Measurements from ENCODE around the gene STK39.

Gene STK39

GRCh38 chr2:168059758-168060157 is 187.6 kb downstream of the STK39 start:
- Mint-ChIP-seq H3K27me3 (ENCODE audit: low read depth) (no peaks in the 10 kb centered on the region), H3K4me1 (peaks cover 16% of the 10 kb centered on the region), H3K27ac (no peak overlapping the region), H3K9me3 (no peaks in the 10 kb centered on the region), H3K36me3 (ENCODE audit: low read depth) (peaks cover 40% of the 10 kb centered on the region), H3K4me3 (no peak overlapping the region)
- TF ChIP-seq CTCF (IDR thresholded peaks at IDR 0.05; ENCODE audit: unreplicated experiment in 3 of 3), result no peak

GRCh38 chr2:168058675-168059074 is 188.7 kb downstream of the STK39 start:
- H3K9me3 Mint-ChIP-seq, result no peaks in the 10 kb centered on the region
- TF ChIP-seq CTCF (IDR thresholded peaks at IDR 0.05; ENCODE audit: unreplicated experiment in 3 of 3), result no peak
- H3K27me3 Mint-ChIP-seq (ENCODE audit: low read depth), result no peaks in the 10 kb centered on the region
- peaks cover 32% of the 10 kb centered on the region for H3K36me3 Mint-ChIP-seq (ENCODE audit: low read depth)
- no peak overlapping the region for H3K27ac Mint-ChIP-seq
- peaks cover 16% of the 10 kb centered on the region for H3K4me1 Mint-ChIP-seq
- H3K4me3 Mint-ChIP-seq, result no peak overlapping the region

- H3K27ac Mint-ChIP-seq, result no peak overlapping the region
- TF ChIP-seq CTCF (IDR thresholded peaks at IDR 0.05; ENCODE audit: unreplicated experiment in 3 of 3), result no peak
- peaks cover 11% of the 10 kb centered on the region for H3K36me3 Mint-ChIP-seq (ENCODE audit: low read depth)
- H3K4me3 Mint-ChIP-seq, result no peak overlapping the region
- no peaks in the 10 kb centered on the region for H3K27me3 Mint-ChIP-seq (ENCODE audit: low read depth)
- no peaks in the 10 kb centered on the region for H3K9me3 Mint-ChIP-seq
- peaks cover 6% of the 10 kb centered on the region for H3K4me1 Mint-ChIP-seq
Measured at GRCh38 chr2:168056242-168056787, 191.1 kb downstream of the STK39 start.

- Mint-ChIP-seq H3K4me3 (no peak overlapping the region), H3K4me1 (peaks cover 4% of the 10 kb centered on the region), H3K27me3 (ENCODE audit: low read depth) (no peaks in the 10 kb centered on the region), H3K9me3 (no peaks in the 10 kb centered on the region), H3K36me3 (ENCODE audit: low read depth) (peaks cover 2% of the 10 kb centered on the region), H3K27ac (peak overlapping the region in 2 of 3 experiments; percentile 26 to 47)
- TF ChIP-seq CTCF (IDR thresholded peaks at IDR 0.05; ENCODE audit: unreplicated experiment in 3 of 3), result no peak
Measured at GRCh38 chr2:168054657-168055056, 192.7 kb downstream of the STK39 start.

- Mint-ChIP-seq H3K4me1 (peaks cover 4% of the 10 kb centered on the region), H3K27ac (peak overlapping the region in 1 of 3 experiments; percentile 3), H3K27me3 (ENCODE audit: low read depth) (no peaks in the 10 kb centered on the region), H3K4me3 (no peak overlapping the region), H3K9me3 (no peaks in the 10 kb centered on the region), H3K36me3 (ENCODE audit: low read depth) (peaks cover 4% of the 10 kb centered on the region)
- TF ChIP-seq CTCF (IDR thresholded peaks at IDR 0.05; ENCODE audit: unreplicated experiment in 3 of 3), result no peak
Measured at GRCh38 chr2:168053676-168054075, 193.7 kb downstream of the STK39 start.

GRCh38 chr2:168052773-168053172 is 194.6 kb downstream of the STK39 start:
- Mint-ChIP-seq H3K27ac (no peak overlapping the region), H3K27me3 (ENCODE audit: low read depth) (no peaks in the 10 kb centered on the region), H3K4me3 (no peak overlapping the region), H3K9me3 (no peaks in the 10 kb centered on the region), H3K4me1 (peaks cover 4% of the 10 kb centered on the region), H3K36me3 (ENCODE audit: low read depth) (peaks cover 7% of the 10 kb centered on the region)
- TF ChIP-seq CTCF (IDR thresholded peaks at IDR 0.05; ENCODE audit: unreplicated experiment in 3 of 3), result no peak

All from nephron (organoid).